GM21576 (cell line): ENCODE results near the gene FAM174C.
"Not testable (repeated sequence)": the region's sequence is repeated elsewhere in the genome, so short reads cannot be mapped to it uniquely, and the experiment has no call there.

Experiments used
- ATAC-seq: cut with Tn5 transposase; IDR thresholded peaks from one replicate; pipeline ENCODE4 v1.9.1; 2021; ENCODE audit warnings: mild to moderate bottlenecking, moderate library complexity; ENCODE audit not compliant: unreplicated experiment

The FAM174C gene

GRCh38 chr19:1237027-1237659 is 38.2 kb upstream of the FAM174C start:
- ATAC-seq: no peak

GRCh38 chr19:1237754-1238368 is 37.5 kb upstream of the FAM174C start, which contains the start of gene CBARP:
CBARP (minus strand) TSS chr19:1238005; CDS start chr19:1236100, 1,905 bp downstream.
- no peak for ATAC-seq

GRCh38 chr19:1238369-1239303 is 36.7 kb upstream of the FAM174C start:
- ATAC-seq: no peak

GRCh38 chr19:1239420-1239795 is 35.9 kb upstream of the FAM174C start:
- ATAC-seq: no peak

DNA sequence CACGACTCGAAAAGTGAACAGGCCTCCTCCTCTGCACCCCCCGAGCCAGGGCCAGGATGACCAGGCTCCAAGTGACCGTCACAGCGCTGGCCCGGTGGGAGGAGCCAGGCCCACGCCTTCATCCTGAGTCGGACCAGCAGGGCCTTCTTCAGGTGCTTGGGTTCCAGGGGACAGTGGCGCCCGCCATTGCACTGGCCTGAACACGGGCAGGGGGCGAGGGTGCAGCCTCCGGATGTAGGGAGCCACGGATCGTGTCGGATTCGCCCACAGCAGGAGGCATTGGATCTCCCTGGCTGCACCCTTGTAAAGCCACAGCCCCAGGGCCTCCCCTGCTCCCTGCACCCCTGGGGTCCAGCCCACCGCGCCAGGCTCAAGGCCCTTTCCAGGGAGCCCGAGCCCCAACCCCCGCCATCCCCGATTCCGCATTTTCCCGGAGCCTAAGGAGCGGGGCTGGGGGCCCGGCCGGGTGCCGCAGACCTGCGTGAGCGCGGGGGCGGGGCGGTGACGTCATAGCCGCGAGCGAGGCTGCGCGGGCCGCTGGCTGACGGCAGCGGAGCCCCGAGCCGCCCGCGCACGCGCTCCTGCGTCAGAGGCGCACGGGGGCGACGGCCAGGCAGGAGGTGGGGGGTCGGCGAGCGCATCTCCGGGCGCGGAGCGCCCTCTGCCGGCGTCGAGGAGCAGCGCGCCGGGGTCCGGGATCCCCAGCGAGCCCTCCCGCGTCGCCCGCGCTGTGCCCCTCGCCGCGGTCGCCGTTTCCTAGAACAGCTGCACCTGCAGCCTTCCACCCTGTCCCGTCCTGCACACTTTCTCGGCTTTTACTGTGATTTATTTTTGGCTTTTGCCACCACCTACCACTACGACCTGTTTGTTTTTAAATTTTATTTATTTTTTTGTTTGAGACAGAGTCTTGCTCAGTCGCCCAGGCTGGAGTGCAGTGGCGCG is 35.3 kb upstream of the FAM174C start:
- ATAC-seq: no peak

DNA sequence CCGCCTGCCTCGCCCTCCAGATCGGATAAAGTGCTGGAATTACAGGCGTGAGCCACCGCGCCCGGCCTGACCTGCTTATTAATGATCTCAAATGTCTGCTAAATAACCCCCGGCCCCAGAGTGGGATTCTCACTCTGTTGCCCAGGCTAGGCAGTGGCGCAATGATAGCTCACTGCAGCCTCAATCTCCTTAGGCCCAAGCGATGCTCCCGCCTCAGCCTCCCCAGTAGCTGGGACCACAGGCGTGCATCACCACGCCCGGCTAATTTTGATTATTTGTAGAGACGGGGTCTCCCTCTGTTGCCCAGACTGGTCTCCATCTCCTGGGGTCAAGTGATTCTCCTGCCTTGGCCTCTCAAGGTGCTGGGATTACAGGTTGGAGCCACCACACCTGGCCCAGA is 34.4 kb upstream of the FAM174C start:
- ATAC-seq: no peak

- peak; percentile 41 for ATAC-seq
Observed at GRCh38 chr19:1241417-1242095, 33.8 kb upstream of the FAM174C start, which contains the start of gene ATP5F1D. ATP5F1D (plus strand) TSS chr19:1241751; CDS start chr19:1241851, 100 bp downstream.

DNA sequence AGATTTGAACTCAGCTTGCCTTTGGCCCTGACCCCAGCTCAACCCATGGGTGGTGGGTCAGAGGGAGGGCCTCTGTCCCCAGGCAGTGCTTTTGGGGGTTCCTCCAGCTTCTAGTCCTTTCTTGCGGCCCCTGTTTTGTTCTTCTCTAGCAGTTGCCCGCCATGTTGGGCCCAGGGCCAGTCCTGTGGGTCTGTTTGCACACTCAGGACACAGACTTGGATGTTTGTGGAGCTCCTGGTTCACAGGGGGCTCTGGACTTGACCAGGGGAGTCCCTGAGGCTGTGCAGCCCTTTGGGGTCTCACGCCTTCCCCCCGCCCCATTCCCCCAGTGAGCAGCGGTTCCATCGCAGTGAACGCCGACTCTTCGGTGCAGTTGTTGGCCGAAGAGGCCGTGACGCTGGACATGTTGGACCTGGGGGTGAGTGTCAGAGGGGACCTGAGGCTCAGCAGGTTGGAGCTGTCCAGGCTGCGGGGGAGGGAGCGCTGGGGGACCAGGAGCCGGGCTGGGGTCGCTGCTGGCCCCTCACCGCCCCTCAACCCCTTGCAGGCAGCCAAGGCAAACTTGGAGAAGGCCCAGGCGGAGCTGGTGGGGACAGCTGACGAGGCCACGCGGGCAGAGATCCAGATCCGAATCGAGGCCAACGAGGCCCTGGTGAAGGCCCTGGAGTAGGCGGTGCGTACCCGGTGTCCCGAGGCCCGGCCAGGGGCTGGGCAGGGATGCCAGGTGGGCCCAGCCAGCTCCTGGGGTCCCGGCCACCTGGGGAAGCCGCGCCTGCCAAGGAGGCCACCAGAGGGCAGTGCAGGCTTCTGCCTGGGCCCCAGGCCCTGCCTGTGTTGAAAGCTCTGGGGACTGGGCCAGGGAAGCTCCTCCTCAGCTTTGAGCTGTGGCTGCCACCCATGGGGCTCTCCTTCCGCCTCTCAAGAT is 31.3 kb upstream of the FAM174C start:
- no peak for ATAC-seq

- ATAC-seq: no peak
Observed at GRCh38 chr19:1244693-1245451, 30.5 kb upstream of the FAM174C start.

- ATAC-seq: no peak
Observed at GRCh38 chr19:1245494-1246264, 29.7 kb upstream of the FAM174C start.

GRCh38 chr19:1246265-1247087 is 28.9 kb upstream of the FAM174C start:
- not testable (repeated sequence) for ATAC-seq

DNA sequence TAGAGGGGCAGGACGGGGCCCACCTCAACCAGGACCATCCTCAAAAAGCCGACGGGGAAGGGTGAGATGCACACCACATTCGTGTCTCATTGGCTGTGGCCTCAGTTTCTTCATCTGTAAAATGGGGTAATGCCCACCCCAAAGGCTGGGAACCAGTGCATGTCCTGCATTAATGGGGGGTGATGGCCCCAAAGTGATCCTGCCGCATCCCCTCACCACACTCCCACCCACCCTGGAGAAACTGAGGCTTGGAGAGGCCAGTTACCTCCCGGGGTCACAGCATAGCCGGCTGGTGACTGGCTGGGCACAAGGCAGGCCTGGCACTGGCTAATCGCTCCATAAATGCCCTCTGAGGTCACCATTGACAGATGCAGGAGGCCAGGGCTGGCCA is 27.6 kb upstream of the FAM174C start:
- ATAC-seq: no peak

DNA sequence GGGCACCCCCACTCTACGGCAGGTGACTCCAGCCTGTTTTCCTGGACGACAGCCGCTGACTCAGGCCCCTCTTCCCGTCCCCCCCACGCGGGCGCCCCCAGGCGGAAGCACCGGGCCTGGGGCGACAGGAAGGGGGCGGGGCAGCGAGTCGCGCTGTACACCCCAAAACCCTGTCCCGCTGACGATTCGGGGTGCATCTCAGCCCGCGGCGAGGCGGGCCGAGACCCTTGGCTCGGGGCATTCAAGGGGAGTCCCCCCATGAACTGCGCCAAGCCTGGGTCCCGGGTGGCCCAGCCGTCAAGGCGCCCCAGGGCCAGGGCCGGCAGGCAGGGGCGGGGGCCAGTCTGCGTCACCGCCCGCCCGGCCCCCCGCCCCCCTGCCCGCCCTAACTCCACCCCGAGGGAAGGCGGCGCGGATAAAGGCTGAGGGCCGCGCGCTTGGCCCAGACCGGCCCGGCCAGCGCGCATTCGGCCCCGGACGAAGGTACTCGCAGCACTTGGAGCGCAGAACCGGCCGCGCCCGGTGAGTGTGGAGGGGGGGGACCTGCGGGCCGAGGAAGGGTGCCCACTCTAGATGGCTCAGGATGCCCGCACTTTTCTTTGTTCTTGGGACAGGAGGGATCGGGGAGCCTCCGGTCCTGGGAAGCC is 27.1 kb upstream of the FAM174C start, which contains the start of gene MIDN:
TSS of gene MIDN (plus strand) at position 445 of the 647 bp plus-strand sequence. CDS start 1,714 bp downstream, outside the sequence.
- peak; percentile 3 for ATAC-seq

DNA sequence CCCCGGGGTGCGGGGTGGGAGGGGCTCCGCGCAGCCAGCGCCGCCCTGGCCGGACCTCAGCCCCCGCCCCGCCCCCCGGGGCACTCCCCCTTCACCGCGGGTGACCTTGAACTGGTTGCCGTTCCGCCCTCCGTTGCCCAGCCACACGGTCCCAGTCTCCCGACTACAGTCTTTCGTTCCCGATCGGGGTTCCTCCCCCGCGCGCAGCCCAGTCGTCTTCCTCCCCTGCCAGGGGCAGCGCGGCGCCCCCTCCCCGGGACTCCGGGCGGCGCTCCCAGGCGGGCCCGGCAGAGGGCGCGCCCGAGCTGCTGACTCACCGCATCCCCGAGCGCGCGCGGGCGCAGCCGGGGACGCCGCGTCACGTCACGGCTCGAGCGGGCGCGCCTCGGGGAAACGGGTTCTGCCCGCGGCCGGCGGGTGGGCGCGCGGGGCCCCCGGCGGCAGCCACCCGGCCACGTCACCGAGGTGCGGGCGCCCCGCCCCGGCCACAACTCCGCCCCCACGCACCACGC is 26.5 kb upstream of the FAM174C start:
- peak; percentile 24 for ATAC-seq

- ATAC-seq: peak; percentile 34
Observed at GRCh38 chr19:1249298-1249989, 25.9 kb upstream of the FAM174C start.
